Lung microvascular endothelial cell (primary cell): ENCODE data around the gene RPS21. TPM values are rescaled to one million over a fixed set of nuclear protein-coding genes. Genes with fewer than 3 reads are reported as not detected.

Source experiments
- total RNA-seq: library from RNA; depleted of rRNA; stranded (reverse); fragments of >200 nt; gene quantifications from 2 replicates; pipeline ENCODE4 v1.2.1, GENCODE V29; 2014

Gene RPS21
- total RNA-seq, 1 donor from 2014 or later = 1,048 TPM

Other genes starting within 250 kb of the RPS21 start
- gene PSMA7, start 243.7 kb upstream of the RPS21 start, total RNA-seq = 293 and 309 TPM in 2 replicates
- gene SS18L1, start 243.3 kb upstream of the RPS21 start, total RNA-seq = 6.8 and 8.1 TPM in 2 replicates
- 7.4 and 10.9 TPM in 2 replicates for gene MTG2, start 204.1 kb upstream of the RPS21 start, total RNA-seq
- not detected in 2 replicates for gene HRH3, start 166.8 kb upstream of the RPS21 start, total RNA-seq
- gene OSBPL2, start 148.6 kb upstream of the RPS21 start, total RNA-seq = 18.7 and 34.9 TPM in 2 replicates
- gene ADRM1, start 84.1 kb upstream of the RPS21 start, total RNA-seq = 69.4 and 77.6 TPM in 2 replicates
- 5.4 and 14.2 TPM in 2 replicates for gene LAMA5, start 19.8 kb upstream of the RPS21 start, total RNA-seq
- 0.40 and 0.44 TPM in 2 replicates for gene CABLES2, start 20.2 kb downstream of the RPS21 start, total RNA-seq
- not detected in 2 replicates for gene RBBP8NL, start 40.4 kb downstream of the RPS21 start, total RNA-seq
- gene GATA5, start 88.9 kb downstream of the RPS21 start, total RNA-seq = not detected in 2 replicates